GM19043 (cell line): ENCODE data around the gene PODN.

ENCODE experiments used
- ATAC-seq: cut with Tn5 transposase; IDR thresholded peaks from one replicate; pipeline ENCODE4 v1.9.1; 2021; ENCODE audit warnings: low read depth; ENCODE audit not compliant: unreplicated experiment

PODN gene

GRCh38 chr1:53050310-53050709, 11.7 kb upstream of the PODN start:
- no peak for ATAC-seq

GRCh38 chr1:53051676-53052075, 10.3 kb upstream of the PODN start:
- ATAC-seq, result no peak

GRCh38 chr1:53057127-53057526, 4.9 kb upstream of the PODN start:
- no peak for ATAC-seq

- ATAC-seq, result no peak
Observed at GRCh38 chr1:53060579-53060978, 1.4 kb upstream of the PODN start.

- no peak for ATAC-seq
Observed at GRCh38 chr1:53061123-53061858, 722 bp upstream of the PODN start.

GRCh38 chr1:53062708-53063591, 937 bp downstream of the PODN start:
- no peak for ATAC-seq

GRCh38 chr1:53063744-53064515, 1.9 kb downstream of the PODN start:
- ATAC-seq, result no peak

GRCh38 chr1:53065391-53065790, 3.4 kb downstream of the PODN start:
- no peak for ATAC-seq

- no peak for ATAC-seq
Observed at GRCh38 chr1:53066488-53066887, 4.5 kb downstream of the PODN start.

- no peak for ATAC-seq
Observed at GRCh38 chr1:53066891-53067738, 5.1 kb downstream of the PODN start.

- no peak for ATAC-seq
Observed at GRCh38 chr1:53067886-53068285, 5.9 kb downstream of the PODN start.

- ATAC-seq, result no peak
Observed at GRCh38 chr1:53068314-53069099, 6.5 kb downstream of the PODN start.

GRCh38 chr1:53069265-53069662, 7.3 kb downstream of the PODN start:
- ATAC-seq, result no peak

- ATAC-seq, result no peak
Observed at GRCh38 chr1:53069663-53070327, 7.8 kb downstream of the PODN start.

- ATAC-seq, result no peak
Observed at GRCh38 chr1:53070621-53071020, 8.6 kb downstream of the PODN start.

- ATAC-seq, result no peak
Observed at GRCh38 chr1:53071167-53071865, 9.3 kb downstream of the PODN start.

GRCh38 chr1:53071915-53072314, 9.9 kb downstream of the PODN start:
- no peak for ATAC-seq

- ATAC-seq, result no peak
Observed at GRCh38 chr1:53073287-53073686, 11.3 kb downstream of the PODN start.
